ENCODE measurements around the gene PIEZO2.

Gene PIEZO2

GRCh38 chr18:10745971-10746370 lies 403.4 kb downstream of the PIEZO2 start:
- no peak for DNase-seq (ENCODE audit: low read depth in 2 of 2)

- DNase-seq (ENCODE audit: low read depth in 2 of 2): no peak
Observed at GRCh38 chr18:10745219-10745618, 404.1 kb downstream of the PIEZO2 start.

DNA sequence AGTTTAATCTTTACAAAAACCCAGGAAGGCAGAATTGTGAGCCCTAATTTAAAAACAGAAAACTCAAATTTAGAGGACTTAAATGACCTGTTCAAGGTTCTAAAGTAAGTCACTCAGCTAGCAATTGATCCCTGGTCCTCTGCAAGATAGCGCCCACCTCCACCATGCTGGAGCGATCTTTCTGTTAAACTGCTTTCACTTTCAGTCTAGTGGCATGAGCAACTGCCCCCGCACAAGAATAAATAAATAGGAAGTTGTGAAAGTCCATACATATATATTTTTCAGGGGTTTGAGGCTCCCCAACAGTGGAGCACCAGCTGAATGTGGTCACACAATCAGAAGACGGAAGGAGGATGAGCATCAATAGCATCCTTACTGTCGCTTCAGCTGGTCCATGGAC lies 405.6 kb downstream of the PIEZO2 start:
- no peak for DNase-seq (ENCODE audit: low read depth in 2 of 2)

DNA sequence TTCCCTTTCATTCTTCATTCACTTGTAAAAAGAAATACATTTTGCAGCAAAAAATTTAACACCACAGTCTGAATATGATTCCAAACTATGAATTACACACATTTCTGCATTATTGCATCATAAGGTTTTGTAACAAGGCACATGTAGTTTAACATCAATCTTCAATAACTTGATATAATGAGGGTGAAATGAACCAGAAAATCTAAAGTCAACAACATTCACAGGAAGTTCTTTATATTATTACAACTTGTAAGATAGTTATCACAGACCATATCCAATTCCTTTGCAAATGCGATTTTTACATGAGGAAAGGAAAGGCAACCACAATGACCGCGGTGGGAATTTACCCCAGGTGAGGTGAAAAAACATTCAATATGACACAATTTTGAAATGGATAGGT lies 410.2 kb downstream of the PIEZO2 start:
- DNase-seq (ENCODE audit: low read depth in 2 of 2): no peak

DNA sequence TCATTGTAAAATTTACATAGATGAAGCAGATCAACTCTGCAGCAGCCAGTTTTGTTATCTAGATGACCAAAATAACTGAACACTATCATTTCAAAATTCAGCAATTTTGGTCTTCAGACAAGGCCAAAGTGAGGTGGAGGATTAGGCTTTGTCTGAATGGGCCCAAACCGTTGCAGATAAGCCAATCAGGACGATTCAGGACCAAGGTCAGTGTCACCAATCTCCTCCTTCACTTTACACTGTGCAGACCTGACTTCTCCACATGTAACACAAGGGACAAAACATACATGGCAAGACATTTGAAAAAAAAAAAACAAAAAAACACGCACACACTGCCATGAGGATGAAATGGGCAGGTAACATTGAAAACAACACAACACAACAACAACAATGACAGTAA lies 412.4 kb downstream of the PIEZO2 start:
- no peak for DNase-seq (ENCODE audit: low read depth in 2 of 2)

- no peak for DNase-seq (ENCODE audit: low read depth in 2 of 2)
Observed at GRCh38 chr18:10732990-10733389, 416.4 kb downstream of the PIEZO2 start.

- no peak for DNase-seq (ENCODE audit: low read depth in 2 of 2)
Observed at GRCh38 chr18:10727477-10727876, 421.9 kb downstream of the PIEZO2 start.

DNA sequence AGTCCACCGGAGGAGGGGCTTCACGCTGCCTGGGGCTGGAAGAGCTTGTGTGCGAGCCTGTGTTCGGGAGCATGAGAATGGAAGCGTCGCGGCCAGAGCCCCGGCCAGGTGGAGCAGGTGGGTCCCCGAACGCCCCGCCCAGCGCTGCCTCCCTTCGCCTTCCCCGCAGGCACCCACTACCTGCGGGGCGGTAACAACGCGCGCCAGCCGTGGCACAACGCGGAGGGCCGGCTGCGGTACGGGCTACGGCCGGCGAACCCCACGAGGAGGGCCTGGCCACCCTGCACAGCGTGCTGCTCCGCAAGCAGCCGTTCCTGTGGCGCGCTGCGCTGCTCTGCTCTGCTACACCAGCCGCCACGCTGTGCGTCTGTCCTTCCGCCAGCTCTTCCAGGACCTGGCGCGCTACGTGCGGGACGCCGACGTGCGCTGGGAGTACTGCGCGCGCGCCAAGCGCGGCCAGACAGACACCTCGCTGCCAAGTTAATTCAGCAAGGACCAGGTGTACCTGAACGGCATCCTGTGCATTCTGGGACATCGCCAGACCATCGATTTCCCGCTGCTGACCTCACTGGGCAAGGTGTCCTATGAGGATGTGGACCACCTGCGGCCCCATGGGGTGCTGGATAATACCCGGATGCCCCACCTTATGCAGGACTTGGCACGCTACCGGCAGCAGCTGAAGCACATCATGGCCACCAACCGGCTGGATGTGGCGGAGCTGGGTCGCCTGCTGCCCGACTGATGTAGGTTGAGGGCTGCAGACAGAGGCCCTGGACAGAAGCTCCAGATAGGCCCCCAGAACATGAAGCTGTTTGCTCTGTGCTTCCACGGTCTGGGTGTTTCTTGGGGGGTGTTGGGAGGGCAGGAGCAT lies 422.9 kb downstream of the PIEZO2 start:
- DNase-seq (ENCODE audit: low read depth in 2 of 2): no peak

GRCh38 chr18:10724666-10725065 lies 424.7 kb downstream of the PIEZO2 start:
- DNase-seq (ENCODE audit: low read depth in 2 of 2): no peak

DNA sequence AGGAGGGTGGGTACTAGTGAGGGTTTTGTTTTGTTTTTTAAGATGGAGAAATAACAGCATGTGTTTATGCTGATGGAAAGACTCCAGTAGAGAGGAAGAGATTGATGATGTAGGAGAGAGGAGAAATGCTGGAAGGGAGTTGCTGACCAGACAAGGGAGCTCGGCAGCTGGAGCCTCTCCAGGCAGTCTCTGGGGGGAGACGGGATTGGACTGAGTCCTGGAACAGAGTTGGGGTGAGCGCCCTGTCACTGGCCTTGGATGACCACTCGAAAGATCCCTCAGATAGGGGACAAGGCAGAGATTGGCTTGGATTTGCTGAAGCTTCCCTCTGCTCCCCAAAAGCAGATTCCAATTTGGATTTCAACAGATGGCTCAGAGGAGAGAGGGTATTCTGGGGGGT lies 425.9 kb downstream of the PIEZO2 start:
- DNase-seq (ENCODE audit: low read depth in 2 of 2): no peak

DNA sequence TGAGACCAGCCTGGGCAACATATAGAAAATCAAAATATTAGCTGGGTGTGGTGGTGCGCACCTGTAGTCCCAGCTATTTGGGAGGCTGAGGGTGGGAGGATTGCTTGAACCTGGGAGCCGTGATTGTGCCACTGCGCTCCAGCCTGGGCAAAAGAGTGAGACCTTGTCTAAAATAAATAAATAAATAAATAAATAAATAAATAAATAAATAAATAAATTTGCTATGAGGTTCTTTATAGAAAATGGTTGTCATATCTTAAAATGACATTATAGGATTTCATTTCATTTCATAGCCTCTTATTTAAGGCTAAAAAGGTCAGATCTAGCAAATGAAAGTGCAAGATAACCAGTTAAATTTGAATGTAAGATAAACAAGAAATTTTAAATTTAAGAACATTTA lies 430.6 kb downstream of the PIEZO2 start:
- DNase-seq (ENCODE audit: low read depth in 2 of 2): no peak

GRCh38 chr18:10715791-10716190 lies 433.6 kb downstream of the PIEZO2 start:
- no peak for DNase-seq (ENCODE audit: low read depth in 2 of 2)

- no peak for DNase-seq (ENCODE audit: low read depth in 2 of 2)
Observed at GRCh38 chr18:10713409-10713808, 436.0 kb downstream of the PIEZO2 start.

- no peak for DNase-seq (ENCODE audit: low read depth in 2 of 2)
Observed at GRCh38 chr18:10707294-10707693, 442.1 kb downstream of the PIEZO2 start.

DNA sequence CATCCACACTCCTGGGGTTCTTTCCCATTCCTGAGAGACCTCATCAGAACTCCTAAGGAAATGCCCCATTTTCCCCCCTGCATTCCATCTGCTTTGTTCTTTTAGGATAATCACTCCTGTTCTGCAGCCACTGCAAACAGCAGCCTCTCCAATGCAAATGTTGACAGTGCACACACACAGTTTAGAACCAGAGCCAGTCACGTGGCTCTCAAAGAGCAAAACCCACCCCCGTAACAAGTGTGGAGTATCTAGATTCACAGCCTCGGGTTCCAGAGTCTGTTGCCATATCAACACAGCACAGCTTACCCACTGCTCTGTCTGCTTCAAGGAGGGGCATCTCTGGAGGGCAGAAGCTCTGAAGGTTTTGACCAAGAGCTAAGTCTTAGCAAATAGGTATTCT lies 443.6 kb downstream of the PIEZO2 start:
- DNase-seq (ENCODE audit: low read depth in 2 of 2): no peak

DNA sequence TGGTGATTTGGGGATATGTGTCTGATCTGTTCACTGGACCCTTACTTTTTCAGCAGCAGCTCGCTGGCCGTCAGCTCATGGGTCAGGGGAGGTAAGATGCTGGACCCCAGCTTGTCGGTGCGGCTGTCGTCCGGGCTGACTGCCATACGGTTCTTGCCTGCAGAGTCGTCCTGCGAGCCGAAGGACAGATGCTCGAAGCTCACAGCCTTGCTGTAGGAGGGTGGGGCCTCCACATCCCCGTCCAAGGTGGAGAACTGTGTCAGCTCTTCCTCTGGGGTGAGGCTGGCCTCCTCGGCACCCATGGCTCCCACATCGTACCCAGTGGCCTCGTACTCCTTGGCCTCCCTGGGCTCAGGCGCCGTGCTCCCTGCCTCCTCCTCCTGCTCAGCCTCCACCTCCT lies 444.1 kb downstream of the PIEZO2 start:
- no peak for DNase-seq (ENCODE audit: low read depth in 2 of 2)

- no peak for DNase-seq (ENCODE audit: low read depth in 2 of 2)
Observed at GRCh38 chr18:10702206-10702605, 447.2 kb downstream of the PIEZO2 start.

DNA sequence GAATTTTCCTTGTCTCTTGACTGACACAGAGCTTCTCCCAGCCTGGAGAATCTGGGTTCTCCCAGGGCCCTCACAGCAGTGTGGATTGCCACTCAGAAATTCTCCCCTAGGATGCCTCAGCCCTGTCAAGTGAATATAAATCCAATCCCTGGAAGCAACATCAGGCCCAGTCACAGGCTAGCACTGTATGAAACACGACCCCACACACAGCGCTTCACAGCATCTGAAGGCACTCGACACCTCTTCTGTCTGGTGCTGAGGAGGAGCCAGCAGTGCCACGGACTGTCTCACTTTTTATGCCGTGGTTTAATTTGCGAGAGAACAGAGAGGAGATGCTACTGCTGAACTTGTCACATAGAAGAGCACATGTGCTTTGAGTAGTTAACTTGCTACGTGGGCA lies 459.0 kb downstream of the PIEZO2 start:
- DNase-seq (ENCODE audit: low read depth in 2 of 2): no peak

- DNase-seq (ENCODE audit: low read depth in 2 of 2): no peak
Observed at GRCh38 chr18:10690035-10690329, 459.4 kb downstream of the PIEZO2 start.

GRCh38 chr18:10689236-10690034 lies 459.9 kb downstream of the PIEZO2 start:
- no peak for DNase-seq (ENCODE audit: low read depth in 2 of 2)

DNA sequence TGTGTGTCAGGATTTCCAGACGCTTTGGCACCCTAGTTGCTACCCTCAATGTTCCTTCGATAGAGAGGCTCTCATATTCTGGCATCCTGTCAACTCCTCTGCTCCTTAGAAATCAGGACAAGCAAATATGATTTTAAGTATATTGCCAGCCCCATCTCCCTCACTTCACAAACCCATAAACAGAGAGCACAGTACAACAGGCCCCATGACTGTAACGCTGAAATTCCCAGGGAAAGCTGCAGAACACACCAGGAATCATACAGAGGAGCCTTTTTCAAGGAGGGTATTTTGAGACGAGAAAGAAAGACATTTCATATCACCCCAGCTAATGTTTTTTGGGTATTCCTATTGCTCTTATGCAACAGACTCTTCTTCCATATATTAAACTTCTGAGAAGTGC lies 460.6 kb downstream of the PIEZO2 start:
- DNase-seq (ENCODE audit: low read depth in 2 of 2): no peak

- DNase-seq (ENCODE audit: low read depth in 2 of 2): no peak
Observed at GRCh38 chr18:10687161-10687925, 462.0 kb downstream of the PIEZO2 start.

- no peak for DNase-seq (ENCODE audit: low read depth in 2 of 2)
Observed at GRCh38 chr18:10686308-10686707, 463.1 kb downstream of the PIEZO2 start.
